22Rv1 (cell line): ENCODE data around the gene WDR81.

Experiments used
- CTCF ChIP-seq: fragments of 450-650 bp; IDR thresholded peaks from 2 replicates; pipeline ENCODE4 v1.5.1; 2017; ENCODE audit warnings: mild to moderate bottlenecking
- ZFX ChIP-seq: fragments of 450-650 bp; IDR thresholded peaks from 2 replicates; pipeline ENCODE4 v1.6.1; 2017; ENCODE audit warnings: antibody characterized with exemption, borderline replicate concordance

- TF ChIP-seq CTCF (no peak), ZFX (no peak)
Measured at GRCh38 chr17:1714980-1715802, 9.3 kb upstream of the WDR81 start.
